Mucosa of descending colon (tissue), 3 donors: Measurements from ENCODE around the gene MAPK12. TPM values are rescaled to one million over a fixed set of nuclear protein-coding genes. Genes with fewer than 3 reads are reported as not detected.

Source experiments
- ATAC-seq: fragments of 200-7000 bp; cut with Tn5 transposase; one replicate; pipeline ENCODE4 v1.9.1; 2020; ENCODE audit warnings: mild to moderate bottlenecking, moderate library complexity
- DNase-seq, 3 donors: peaks; one replicate each; pipeline ENCODE4 v3.0.0-alpha.2; 2020
- H3K36me3 ChIP-seq: fragments of 200-600 bp; one replicate; pipeline ENCODE4 v1.8.0; 2021; ENCODE audit warnings: low read depth, mild to moderate bottlenecking
- H3K4me1 ChIP-seq: fragments of 200-600 bp; one replicate; pipeline ENCODE4 v1.8.0; 2021; ENCODE audit warnings: low read depth, mild to moderate bottlenecking
- H3K4me3 ChIP-seq: fragments of 200-600 bp; one replicate; pipeline ENCODE4 v1.8.0; 2021; ENCODE audit warnings: mild to moderate bottlenecking
- H3K9me3 ChIP-seq: fragments of 200-600 bp; one replicate; pipeline ENCODE4 v1.8.0; 2021; ENCODE audit warnings: mild to moderate bottlenecking
- intact Hi-C, 2 donors: fragments of 100-400 bp; cut with DNase I in 1 of 2; cut with micrococcal nuclease in 1 of 2; formaldehyde crosslinking; loops; one replicate each; pipeline versions ENCODE4 v1.11.0 to v1.11.1; 2022; cut with DNase I, micrococcal nuclease
- total RNA-seq, 3 donors: library from RNA; stranded (reverse); fragmentation: NEBNext Ultra II Directional in 2 of 3; extraction: Animal tissue kit (Norgen Biotek cat#: 25700) in 2 of 3; gene quantifications; one replicate each; pipeline versions ENCODE4 v1.2.1 to v1.2.4, GENCODE V29; 2021 to 2023
- TF ChIP-seq, protein P1 (sequence below): fragments of 200-600 bp; IDR thresholded peaks from one replicate; pipeline ENCODE4 v1.8.0; 2022; ENCODE audit warnings: antibody characterized with exemption, mild to moderate bottlenecking
- donor health status: DM: no; HTN: no; CAD: no; lungs with moderate emphysema.
- donor health status: DM: no; HTN: no; CAD: no.
- donor health status: DM: no; HTN: yes; CAD: no.

MAPK12 gene
- total RNA-seq, 3 donors from 2014 or later, result 2.3 to 6.5 (median 5.2) TPM

GRCh38 chr22:50260434-50260800, 1.1 kb downstream of the MAPK12 start:
- TF ChIP-seq, protein P1, sequence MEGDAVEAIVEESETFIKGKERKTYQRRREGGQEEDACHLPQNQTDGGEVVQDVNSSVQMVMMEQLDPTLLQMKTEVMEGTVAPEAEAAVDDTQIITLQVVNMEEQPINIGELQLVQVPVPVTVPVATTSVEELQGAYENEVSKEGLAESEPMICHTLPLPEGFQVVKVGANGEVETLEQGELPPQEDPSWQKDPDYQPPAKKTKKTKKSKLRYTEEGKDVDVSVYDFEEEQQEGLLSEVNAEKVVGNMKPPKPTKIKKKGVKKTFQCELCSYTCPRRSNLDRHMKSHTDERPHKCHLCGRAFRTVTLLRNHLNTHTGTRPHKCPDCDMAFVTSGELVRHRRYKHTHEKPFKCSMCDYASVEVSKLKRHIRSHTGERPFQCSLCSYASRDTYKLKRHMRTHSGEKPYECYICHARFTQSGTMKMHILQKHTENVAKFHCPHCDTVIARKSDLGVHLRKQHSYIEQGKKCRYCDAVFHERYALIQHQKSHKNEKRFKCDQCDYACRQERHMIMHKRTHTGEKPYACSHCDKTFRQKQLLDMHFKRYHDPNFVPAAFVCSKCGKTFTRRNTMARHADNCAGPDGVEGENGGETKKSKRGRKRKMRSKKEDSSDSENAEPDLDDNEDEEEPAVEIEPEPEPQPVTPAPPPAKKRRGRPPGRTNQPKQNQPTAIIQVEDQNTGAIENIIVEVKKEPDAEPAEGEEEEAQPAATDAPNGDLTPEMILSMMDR, result no peak
- intact Hi-C loops, result no loop called here
- Histone ChIP-seq H3K9me3 (no peaks in the 10 kb centered on the region), H3K4me3 (no peak overlapping the region), H3K36me3 (no peaks in the 10 kb centered on the region), H3K4me1 (peaks cover 14% of the 10 kb centered on the region)
- ATAC-seq (no peak), DNase-seq (no peak)

DNA sequence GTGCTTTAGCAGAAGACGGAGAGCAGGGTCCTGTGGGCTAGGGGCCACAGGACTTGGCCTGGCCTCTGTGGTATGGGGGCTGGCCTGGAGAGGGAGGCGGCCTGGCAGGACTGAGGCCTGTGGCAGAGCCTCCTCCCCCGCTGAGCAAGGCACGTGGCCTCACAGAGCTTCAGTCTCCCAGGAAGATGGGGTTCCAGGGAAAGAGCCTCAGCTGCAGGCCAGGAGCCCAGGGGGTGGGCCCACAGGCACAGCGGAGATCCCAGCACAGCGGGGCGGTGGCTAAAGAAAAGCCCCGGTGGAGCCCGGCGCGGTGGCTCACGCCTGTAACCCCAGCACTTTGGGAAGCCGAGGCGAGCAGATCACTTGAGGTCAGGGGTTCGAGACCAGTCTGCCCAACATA, 2.2 kb downstream of the MAPK12 start:
- ATAC-seq, result no peak
- TF ChIP-seq, protein P1, result no peak
- Histone ChIP-seq H3K9me3 (no peaks in the 10 kb centered on the region), H3K4me3 (no peak overlapping the region), H3K36me3 (no peaks in the 10 kb centered on the region), H3K4me1 (peaks cover 14% of the 10 kb centered on the region)
- DNase-seq, result no peak
- intact Hi-C loops, result no loop called here

DNA sequence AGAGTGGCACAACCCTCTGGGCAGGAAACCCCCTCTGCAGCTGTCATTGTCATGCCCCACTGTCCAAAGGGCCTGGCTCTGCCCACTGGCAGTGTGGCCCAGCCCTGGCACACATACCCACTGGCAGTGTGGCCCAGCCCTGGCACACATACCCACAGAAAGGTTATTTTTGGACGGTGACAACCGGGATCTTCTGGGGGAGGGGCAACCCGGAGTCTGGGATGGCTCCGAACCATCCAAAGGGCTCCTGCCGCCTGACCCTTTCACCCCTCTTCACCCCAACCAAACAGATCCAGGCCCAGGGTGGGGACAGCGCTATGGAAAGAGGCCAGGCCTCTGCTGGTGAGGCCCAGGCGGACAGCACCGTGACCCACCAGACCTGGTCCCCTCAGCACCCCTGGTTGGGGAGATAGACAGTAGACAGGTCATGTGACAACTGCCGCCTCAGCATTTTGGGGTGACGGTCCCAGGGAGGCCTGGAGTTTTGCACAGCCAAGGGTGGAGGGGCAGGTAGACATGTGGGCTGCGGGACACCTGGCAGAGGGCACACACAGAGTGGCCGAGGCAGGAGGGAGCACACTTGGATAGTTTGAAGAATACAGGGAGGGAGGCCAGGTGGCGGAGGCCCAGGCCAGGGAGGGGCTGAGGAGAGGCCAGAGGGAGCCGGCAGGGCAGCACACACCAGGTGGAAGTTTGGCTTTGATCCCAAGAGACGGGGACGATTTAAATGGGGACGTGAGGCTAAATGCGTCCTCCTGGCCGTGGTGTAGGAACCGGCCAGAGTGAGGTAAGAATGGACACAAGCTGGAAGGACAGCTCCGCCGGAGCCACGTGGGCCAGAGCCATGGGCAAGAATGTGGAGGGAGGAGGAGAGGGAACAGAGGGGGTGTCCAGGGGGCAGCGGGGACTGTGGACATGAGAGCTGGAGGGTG, 2.9 kb downstream of the MAPK12 start:
- TF ChIP-seq, protein P1, result no peak
- H3K4me3 ChIP-seq, result no peak overlapping the region
- ATAC-seq, result no peak
- no peak for DNase-seq
- no peaks in the 10 kb centered on the region for H3K9me3 ChIP-seq
- H3K36me3 ChIP-seq, result no peaks in the 10 kb centered on the region
- intact Hi-C loops, result no loop called here
- peaks cover 14% of the 10 kb centered on the region for H3K4me1 ChIP-seq

DNA sequence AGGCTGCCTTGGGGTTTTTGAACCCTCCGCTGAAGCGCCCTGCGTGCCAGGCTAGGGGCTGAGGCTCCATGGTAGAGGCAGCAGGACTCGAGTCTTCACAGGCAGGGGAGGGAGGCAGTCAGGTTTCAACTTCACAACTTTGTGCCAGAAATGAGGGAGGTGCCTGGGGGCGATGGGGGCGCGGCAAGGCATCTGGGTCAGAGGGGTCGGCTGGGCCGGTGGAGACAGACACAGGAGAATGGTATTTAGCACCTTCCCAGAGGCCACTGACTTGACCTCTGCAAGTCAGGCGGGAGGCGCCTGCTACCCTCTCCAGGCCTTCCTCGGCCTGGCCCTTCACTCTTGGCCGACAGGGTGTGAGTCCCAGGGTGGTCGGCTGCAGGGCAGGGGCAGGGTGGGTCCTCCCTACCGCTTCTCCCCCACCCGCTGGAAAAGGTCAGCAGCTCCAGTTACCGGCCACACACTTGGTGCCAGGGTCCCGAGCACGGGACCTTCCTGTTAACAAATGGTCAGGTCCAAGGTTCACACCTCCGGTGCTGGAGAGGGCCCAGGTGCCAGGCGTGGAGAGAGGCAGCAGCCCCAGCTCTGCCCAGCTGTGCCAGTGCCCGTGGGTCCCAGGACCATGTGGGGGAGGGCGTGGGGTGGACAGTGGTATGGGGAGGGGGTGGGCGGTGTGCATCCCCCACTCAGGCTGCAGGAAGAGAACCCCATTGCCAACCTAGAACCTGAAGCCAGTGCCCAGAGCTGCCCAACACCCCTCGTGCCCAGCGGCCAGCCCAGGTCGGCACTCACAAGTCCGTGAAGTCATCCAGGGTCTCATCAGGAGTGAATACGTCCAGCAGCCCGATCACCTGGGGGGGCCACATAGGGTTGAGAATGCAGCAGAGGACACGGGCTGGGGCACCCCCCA, 3.8 kb downstream of the MAPK12 start:
- no peak overlapping the region for H3K4me3 ChIP-seq
- H3K4me1 ChIP-seq, result peaks cover 14% of the 10 kb centered on the region
- H3K9me3 ChIP-seq, result no peaks in the 10 kb centered on the region
- intact Hi-C loops, result no loop called here
- DNase-seq (no peak), ATAC-seq (peak; percentile 6)
- TF ChIP-seq, protein P1, result no peak
- no peaks in the 10 kb centered on the region for H3K36me3 ChIP-seq

GRCh38 chr22:50257041-50257440, 4.4 kb downstream of the MAPK12 start:
- intact Hi-C loops, result no loop called here
- no peak for DNase-seq
- H3K36me3 ChIP-seq, result no peaks in the 10 kb centered on the region
- no peaks in the 10 kb centered on the region for H3K9me3 ChIP-seq
- H3K4me3 ChIP-seq, result no peak overlapping the region
- H3K4me1 ChIP-seq, result peaks cover 13% of the 10 kb centered on the region
- TF ChIP-seq, protein P1, result no peak
- no peak for ATAC-seq
